GM12873 (cell line): Measurements from ENCODE around the gene SRBD1.

ENCODE experiments used
- CTCF ChIP-seq: IDR thresholded peaks from 2 replicates; pipeline ENCODE4 v1.5.1; 2012; ENCODE audit warnings: low read depth, mild to moderate bottlenecking, moderate library complexity, low read length, control low read depth; ENCODE audit not compliant: insufficient read depth; ENCODE audit errors: missing control alignments

The SRBD1 gene

GRCh38 chr2:45650851-45651414 lies 39.9 kb upstream of the SRBD1 start:
- peak; percentile 44 for TF ChIP-seq CTCF

- no peak for TF ChIP-seq CTCF
Measured at GRCh38 chr2:45649858-45650811, 39.1 kb upstream of the SRBD1 start.

- no peak for TF ChIP-seq CTCF
Measured at GRCh38 chr2:45649462-45649857, 38.4 kb upstream of the SRBD1 start.

- no peak for TF ChIP-seq CTCF
Measured at GRCh38 chr2:45648636-45649035, 37.6 kb upstream of the SRBD1 start.

- no peak for TF ChIP-seq CTCF
Measured at GRCh38 chr2:45647986-45648520, 37.0 kb upstream of the SRBD1 start.

- no peak for TF ChIP-seq CTCF
Measured at GRCh38 chr2:45647356-45647755, 36.3 kb upstream of the SRBD1 start.

GRCh38 chr2:45646289-45646688 lies 35.2 kb upstream of the SRBD1 start:
- no peak for TF ChIP-seq CTCF
